Neuronal stem cell (in vitro differentiated cells): ENCODE results near the gene CALHM2.
"Not testable (repeated sequence)": the region's sequence is repeated elsewhere in the genome, so short reads cannot be mapped to it uniquely, and the experiment has no call there.

Source experiments
- DNase-seq: peaks from one replicate; pipeline ENCODE4 v3.0.0-alpha.2; 2013; ENCODE audit warnings: low spot score
- H2AFZ ChIP-seq: one replicate; pipeline ENCODE4 v1.6.1; 2013; ENCODE audit warnings: mild to moderate bottlenecking, low read length, inconsistent platforms
- H2AK5ac ChIP-seq: 2 replicates; pipeline ENCODE4 v1.6.1; 2013; ENCODE audit warnings: low read depth, mild to moderate bottlenecking, inconsistent platforms, low read length, moderate library complexity, mixed read lengths
- H2BK120ac ChIP-seq: 2 replicates; pipeline ENCODE4 v1.6.1; 2013; ENCODE audit warnings: low read depth, mild to moderate bottlenecking, inconsistent platforms, low read length, moderate library complexity, mixed read lengths
- H2BK12ac ChIP-seq: one replicate; pipeline ENCODE4 v1.6.1; 2013; ENCODE audit warnings: low read length, inconsistent platforms
- H2BK15ac ChIP-seq: 2 replicates; pipeline ENCODE4 v1.6.1; 2013; ENCODE audit warnings: mild to moderate bottlenecking, low read length, inconsistent platforms, mixed read lengths
- H2BK5ac ChIP-seq: one replicate; pipeline ENCODE4 v1.6.1; 2013; ENCODE audit warnings: inconsistent platforms, mild to moderate bottlenecking, low read length, moderate library complexity
- H3K14ac ChIP-seq: one replicate; pipeline ENCODE4 v1.6.1; 2013; ENCODE audit warnings: low read length, inconsistent platforms
- H3K18ac ChIP-seq: 2 replicates; pipeline ENCODE4 v1.6.1; 2013; ENCODE audit warnings: low read length, inconsistent platforms
- H3K23ac ChIP-seq: 2 replicates; pipeline ENCODE4 v1.6.1; 2013; ENCODE audit warnings: low read depth, mild to moderate bottlenecking, mixed read lengths, low read length, inconsistent platforms; ENCODE audit not compliant: poor library complexity
- H3K27ac ChIP-seq: replicated peaks from 3 replicates; pipeline ENCODE4 v1.5.1; 2013; ENCODE audit warnings: low read length, inconsistent platforms
- H3K27me3 ChIP-seq, 3 experiments: 2 replicates each; pipeline ENCODE4 v1.6.1; 2013; ENCODE audit warnings: low read length in 3 of 3, mild to moderate bottlenecking in 2 of 3, inconsistent platforms in 1 of 3, low read depth in 1 of 3, mixed read lengths in 1 of 3, moderate library complexity in 1 of 3; ENCODE audit not compliant: control insufficient read depth in 3 of 3, insufficient read depth in 3 of 3
- H3K36me3 ChIP-seq, 2 donors: replicated peaks in 1 of 2; 2 replicates each; pipeline ENCODE4 v1.6.1; 2013; ENCODE audit warnings: low read length in 2 of 2; ENCODE audit not compliant: control insufficient read depth in 2 of 2, insufficient read depth in 2 of 2
- H3K4ac ChIP-seq: 2 replicates; pipeline ENCODE4 v1.6.1; 2013; ENCODE audit warnings: inconsistent platforms, mild to moderate bottlenecking, low read length, moderate library complexity
- H3K4me1 ChIP-seq, 2 donors: 1 replicate in 1 of 2; 2 replicates in 1 of 2; pipeline ENCODE4 v1.6.1; 2013; ENCODE audit warnings: low read length in 2 of 2, low read depth in 1 of 2; ENCODE audit not compliant: control insufficient read depth in 2 of 2, insufficient read depth in 1 of 2
- H3K4me2 ChIP-seq: one replicate; pipeline ENCODE4 v1.6.1; 2013; ENCODE audit warnings: mild to moderate bottlenecking, low read length, inconsistent platforms; ENCODE audit not compliant: insufficient read depth, poor library complexity, severe bottlenecking
- H3K4me3 ChIP-seq, 2 donors: 2 replicates each; pipeline ENCODE4 v1.5.1; 2013; ENCODE audit warnings: low read length in 2 of 2, mild to moderate bottlenecking in 2 of 2, inconsistent platforms in 1 of 2, moderate library complexity in 1 of 2
- H3K79me1 ChIP-seq: one replicate; pipeline ENCODE4 v1.6.1; 2013; ENCODE audit warnings: low read depth, mild to moderate bottlenecking, inconsistent platforms, low read length, moderate library complexity
- H3K9ac ChIP-seq: one replicate; pipeline ENCODE4 v1.6.1; 2013; ENCODE audit warnings: mild to moderate bottlenecking, low read depth, low read length, inconsistent platforms; ENCODE audit not compliant: poor library complexity
- H3K9me3 ChIP-seq, 2 donors: replicated peaks in 1 of 2; 2 replicates each; pipeline versions ENCODE3 to v1.6.1; 2013; ENCODE audit warnings: low read length in 2 of 2, mild to moderate bottlenecking in 2 of 2, inconsistent platforms in 1 of 2, low read depth in 1 of 2, mixed read lengths in 1 of 2, moderate library complexity in 1 of 2; ENCODE audit not compliant: control insufficient read depth in 2 of 2, insufficient read depth in 1 of 2
- H4K8ac ChIP-seq: one replicate; pipeline ENCODE4 v1.6.1; 2013; ENCODE audit warnings: low read depth, mild to moderate bottlenecking, inconsistent platforms, low read length, moderate library complexity
- H4K91ac ChIP-seq: one replicate; pipeline ENCODE4 v1.6.1; 2013; ENCODE audit warnings: low read length, low read depth, mild to moderate bottlenecking, inconsistent platforms; ENCODE audit not compliant: poor library complexity
- WGBS, 2 donors: extraction: QIAGEN DNeasy Blood & Tissue Kit; methylation state at CpG; one replicate each; pipeline ENCODE4 v1.1.7; 2013; ENCODE audit warnings: missing lambda C conversion rate in 2 of 2, mixed read lengths in 1 of 2; ENCODE audit not compliant: insufficient read length in 2 of 2, insufficient replicate concordance in 1 of 2; ENCODE audit errors: extremely low coverage in 2 of 2; 5-methylcytosine and 5-hydroxymethylcytosine counted together

The CALHM2 gene

DNA sequence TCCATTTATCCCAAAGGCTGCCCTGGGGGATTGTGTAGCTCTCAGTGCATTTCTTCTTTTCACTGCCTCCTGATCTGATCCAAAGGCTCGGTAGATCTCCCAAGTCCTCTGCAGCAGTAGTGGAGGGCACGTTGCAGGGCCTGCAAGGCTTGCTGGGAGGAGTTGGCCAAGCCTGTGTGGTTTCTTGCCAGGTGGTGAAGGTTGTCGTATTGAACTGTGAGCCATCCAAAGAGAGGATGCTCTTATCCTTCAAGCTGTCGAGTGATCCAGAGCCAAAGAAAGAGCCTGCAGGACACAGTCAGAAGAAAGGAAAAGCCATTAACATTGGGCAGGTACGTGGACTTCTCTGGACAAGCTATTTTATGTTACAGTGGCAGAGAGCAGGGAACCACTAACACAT is 34.6 kb downstream of the CALHM2 start:
- DNase-seq: no peak
- no peak overlapping the region for H2BK12ac ChIP-seq
- H2AK5ac ChIP-seq: no peak overlapping the region
- H2BK5ac ChIP-seq: no peak overlapping the region
- H3K14ac ChIP-seq: no peak overlapping the region
- H4K91ac ChIP-seq: no peak overlapping the region
- H2BK120ac ChIP-seq: no peak overlapping the region
- H3K4me3 ChIP-seq: no peak overlapping the region
- H3K23ac ChIP-seq: no peak overlapping the region
- H4K8ac ChIP-seq: no peak overlapping the region
- H3K4ac ChIP-seq: no peak overlapping the region
- no peak overlapping the region for H3K4me2 ChIP-seq
- no peak overlapping the region for H3K9ac ChIP-seq
- H3K9me3 ChIP-seq: no peaks in the 10 kb centered on the region
- H3K79me1 ChIP-seq: no peaks in the 10 kb centered on the region
- no peaks in the 10 kb centered on the region for H3K4me1 ChIP-seq
- no peak overlapping the region for H2AFZ ChIP-seq
- H2BK15ac ChIP-seq: no peak overlapping the region
- H3K18ac ChIP-seq: no peak overlapping the region
- no peak overlapping the region for H3K27ac ChIP-seq
- no peaks in the 10 kb centered on the region for H3K27me3 ChIP-seq
- H3K36me3 ChIP-seq: peaks cover 72 to 96% of the 10 kb centered on the region in 2 donors
- no CpG with 5 or more reads among the region's 5 CpGs for WGBS, 2 donors

DNA sequence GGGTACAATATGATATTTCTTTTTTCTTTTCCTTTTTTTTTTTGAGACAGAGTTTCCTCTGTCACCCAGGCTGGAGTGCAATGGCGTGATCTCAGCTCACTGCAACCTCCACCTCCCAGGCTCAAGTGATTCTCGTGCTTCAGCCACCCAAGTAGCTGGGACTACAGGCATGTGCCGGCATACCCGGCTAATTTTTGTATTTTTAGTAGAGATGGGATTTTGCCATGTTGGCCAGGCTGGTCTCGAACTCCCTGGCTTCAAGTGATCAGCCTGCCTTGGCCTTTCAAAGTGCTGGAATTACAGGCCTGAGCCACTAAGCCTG is 35.1 kb downstream of the CALHM2 start:
- H2BK12ac ChIP-seq, DNase-seq, H3K27ac ChIP-seq, H3K27me3 ChIP-seq, H4K91ac ChIP-seq, H4K8ac ChIP-seq, H3K4me1 ChIP-seq, H3K23ac ChIP-seq, H3K79me1 ChIP-seq, H3K4me2 ChIP-seq, H3K9me3 ChIP-seq, H2BK120ac ChIP-seq, H3K9ac ChIP-seq, H2AFZ ChIP-seq, H3K18ac ChIP-seq, H2BK5ac ChIP-seq, H3K4ac ChIP-seq, H2AK5ac ChIP-seq, H3K14ac ChIP-seq, H3K4me3 ChIP-seq, H2BK15ac ChIP-seq: not testable (repeated sequence)
- WGBS, 2 donors: no CpG with 5 or more reads among the region's 5 CpGs
- H3K36me3 ChIP-seq: peaks cover 69 to 96% of the 10 kb centered on the region in 2 donors

DNA sequence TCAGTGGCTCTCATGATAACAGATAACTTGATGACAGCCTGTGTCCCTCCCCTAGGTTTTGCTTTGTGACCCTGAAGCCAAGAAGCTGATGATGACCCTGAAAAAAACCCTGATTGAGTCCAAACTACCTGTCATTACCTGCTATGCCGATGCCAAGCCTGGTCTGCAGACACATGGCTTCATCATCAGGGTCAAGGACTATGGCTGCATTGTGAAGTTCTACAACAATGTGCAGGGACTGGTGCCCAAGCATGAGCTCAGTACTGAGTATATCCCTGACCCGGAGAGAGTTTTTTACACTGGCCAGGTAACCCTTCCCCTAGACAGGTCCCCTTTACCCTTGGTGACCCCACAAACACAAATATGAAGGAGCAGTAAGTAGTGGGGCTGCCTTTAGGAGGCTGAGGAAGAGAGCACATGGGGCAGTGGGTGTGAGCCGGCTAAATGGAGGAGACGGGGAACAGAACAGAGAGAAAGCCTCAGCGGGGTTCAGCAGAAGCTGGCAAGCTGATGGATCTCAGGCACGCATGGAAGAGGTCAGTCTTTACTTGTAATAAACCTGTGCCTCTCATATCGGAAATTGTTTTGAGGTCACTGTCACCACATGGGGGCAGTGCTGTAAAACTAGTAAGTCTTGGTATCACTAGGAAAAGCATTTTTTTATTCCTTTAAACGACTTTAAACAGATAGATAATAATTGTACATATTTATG is 35.6 kb downstream of the CALHM2 start:
- Histone ChIP-seq H3K4me3 (no peak overlapping the region), H2BK15ac (no peak overlapping the region), H3K79me1 (no peaks in the 10 kb centered on the region), H3K27ac (no peak overlapping the region), H3K4me1 (no peaks in the 10 kb centered on the region), H3K36me3 (peaks cover 69 to 99% of the 10 kb centered on the region in 2 donors), H3K9ac (no peak overlapping the region), H2BK5ac (no peak overlapping the region), H2AFZ (no peak overlapping the region), H3K18ac (no peak overlapping the region), H3K27me3 (no peaks in the 10 kb centered on the region), H2BK120ac (no peak overlapping the region), H3K4me2 (no peak overlapping the region), H4K91ac (no peak overlapping the region), H3K9me3 (no peaks in the 10 kb centered on the region), H3K23ac (no peak overlapping the region), H2AK5ac (no peak overlapping the region), H3K14ac (no peak overlapping the region), H2BK12ac (no peak overlapping the region), H3K4ac (no peak overlapping the region), H4K8ac (no peak overlapping the region)
- DNase-seq: peak; percentile 24
- WGBS, 2 donors: no CpG with 5 or more reads among the region's 8 CpGs

DNA sequence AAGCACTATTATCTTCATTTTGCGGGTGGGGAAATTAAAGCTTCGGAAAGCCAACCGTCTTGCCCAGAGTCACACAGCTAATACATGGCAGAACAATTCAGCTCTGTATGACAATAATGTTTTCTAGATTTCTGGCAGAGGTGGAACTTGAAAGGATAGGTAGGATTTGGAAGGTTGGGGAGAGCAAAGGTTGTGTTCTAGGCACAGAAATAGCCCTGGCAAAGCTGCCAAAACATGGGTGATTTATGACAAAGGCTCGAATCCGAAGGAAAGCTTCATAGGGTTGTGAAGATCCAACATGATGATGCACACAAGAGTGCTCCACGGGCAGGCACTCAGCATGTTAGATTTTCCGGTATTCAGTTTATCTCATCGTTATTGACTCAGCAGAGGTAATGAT is 36.6 kb downstream of the CALHM2 start:
- H4K8ac ChIP-seq: no peak overlapping the region
- no peak overlapping the region for H2AFZ ChIP-seq
- H3K27me3 ChIP-seq: no peaks in the 10 kb centered on the region
- H2BK15ac ChIP-seq: no peak overlapping the region
- DNase-seq: no peak
- H2BK120ac ChIP-seq: no peak overlapping the region
- no peak overlapping the region for H3K4me3 ChIP-seq
- no peaks in the 10 kb centered on the region for H3K4me1 ChIP-seq
- no peak overlapping the region for H2BK12ac ChIP-seq
- no peak overlapping the region for H3K27ac ChIP-seq
- no peak overlapping the region for H3K4ac ChIP-seq
- H3K14ac ChIP-seq: no peak overlapping the region
- H3K36me3 ChIP-seq: peaks cover 66 to 100% of the 10 kb centered on the region in 2 donors
- H2BK5ac ChIP-seq: no peak overlapping the region
- H3K79me1 ChIP-seq: no peaks in the 10 kb centered on the region
- no peak overlapping the region for H3K18ac ChIP-seq
- no peak overlapping the region for H4K91ac ChIP-seq
- no peak overlapping the region for H3K23ac ChIP-seq
- no peak overlapping the region for H2AK5ac ChIP-seq
- no peak overlapping the region for H3K9ac ChIP-seq
- no CpG with 5 or more reads among the region's 8 CpGs for WGBS, 2 donors
- no peaks in the 10 kb centered on the region for H3K9me3 ChIP-seq
- no peak overlapping the region for H3K4me2 ChIP-seq
